ENCODE data around the gene ASTL. TPM values are rescaled to one million over a fixed set of nuclear protein-coding genes. Genes with fewer than 3 reads are reported as not detected.

The ASTL gene
- total RNA-seq = not detected in 2 replicates

GRCh38 chr2:96138179-96139145, at the start of gene ASTL:
TSS of gene ASTL (minus strand) at chr2:96138502. CDS start at chr2:96138436, 66 bp downstream.

DNA sequence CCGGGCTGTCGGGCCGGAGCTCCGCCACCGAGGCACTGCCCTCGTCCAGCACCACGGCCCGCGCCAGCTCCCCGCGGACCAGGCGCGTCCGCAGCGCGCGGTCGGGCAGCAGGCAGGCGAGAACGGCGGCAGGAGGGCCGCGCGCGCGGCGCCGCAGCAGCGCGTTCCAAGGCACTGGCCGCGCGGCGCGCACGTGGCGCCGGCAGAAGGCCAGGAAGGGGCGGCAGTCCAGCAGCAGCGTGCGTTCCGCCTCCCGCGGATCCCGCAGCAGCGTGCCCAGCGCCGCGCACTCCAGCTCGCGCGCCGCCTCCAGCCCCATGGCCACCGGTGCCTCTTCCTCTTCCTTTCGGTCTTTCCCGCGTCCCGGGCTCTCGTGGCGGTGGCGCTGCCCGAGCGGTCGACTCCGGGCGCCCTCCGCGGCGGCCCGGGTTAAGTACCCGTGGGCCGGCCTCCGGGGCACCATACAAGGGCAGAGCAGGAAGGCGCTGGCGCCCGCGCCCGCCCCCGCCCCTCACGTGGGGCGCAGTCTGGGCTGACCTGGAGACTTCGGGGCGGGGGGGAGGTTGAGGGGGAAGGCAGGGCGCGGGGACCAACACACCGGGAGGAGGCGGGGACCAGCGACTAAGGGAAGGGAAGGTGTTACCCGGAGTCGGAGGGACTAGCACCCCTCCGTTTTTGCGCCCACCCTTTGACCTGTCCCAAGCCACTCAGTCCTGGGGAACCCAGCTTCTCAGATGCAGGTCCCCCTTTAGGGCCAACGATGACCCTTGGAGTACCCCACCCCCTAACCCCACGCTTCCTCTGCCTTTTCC, 6.9 kb upstream of the ASTL start, which contains the start of gene DUSP2:
TSS of gene DUSP2 (minus strand) at position 405 of the 812 bp plus-strand sequence. CDS start at position 319, 86 bp downstream.

DNA sequence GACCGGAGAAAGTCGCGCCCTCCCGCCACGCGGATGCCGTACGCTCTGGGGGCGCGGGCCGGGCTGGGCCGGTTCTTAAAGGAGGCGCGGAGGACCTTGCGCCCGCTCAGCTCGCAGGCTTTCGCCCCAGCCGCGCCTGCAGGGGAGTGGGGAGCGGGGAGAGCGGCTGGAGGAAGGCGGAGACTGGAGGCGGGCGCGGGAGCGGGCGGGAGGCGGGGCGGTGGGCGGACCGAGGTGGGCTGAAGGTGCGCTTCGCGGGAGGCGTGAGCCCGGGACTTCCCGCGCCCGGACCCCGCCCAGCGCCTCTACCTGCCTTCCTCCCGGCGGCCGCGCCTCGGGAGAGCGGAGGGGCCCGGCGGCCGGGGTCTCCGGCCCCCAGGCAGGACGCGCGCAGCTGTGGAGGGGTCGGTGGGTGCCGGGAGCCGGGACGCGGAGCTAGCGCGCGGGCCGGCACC, 21.9 kb downstream of the ASTL start, which contains the start of gene ADRA2B:
TSS of gene ADRA2B (minus strand) at position 148 of the 455 bp plus-strand sequence. CDS start 422 bp downstream, outside the sequence.

Other genes starting within 250 kb of the ASTL start
- gene ANKRD36C, start 146.7 kb downstream of the ASTL start, total RNA-seq = 6.7 and 7.3 TPM in 2 replicates
- gene GPAT2, start 103.6 kb downstream of the ASTL start, total RNA-seq = 1.4 and 2.8 TPM in 2 replicates
- 0.08 TPM in 1 of 2 replicates, not detected in the other for gene ADRA2B, start 21.9 kb downstream of the ASTL start, total RNA-seq
- gene DUSP2, start 6.9 kb upstream of the ASTL start, total RNA-seq = 14.1 and 14.2 TPM in 2 replicates
- gene STARD7, start 70.3 kb upstream of the ASTL start, total RNA-seq = 75.4 and 120 TPM in 2 replicates
- gene TMEM127, start 127.5 kb upstream of the ASTL start, total RNA-seq = 21.2 and 21.9 TPM in 2 replicates
- gene CIAO1, start 127.7 kb upstream of the ASTL start, total RNA-seq = 74.4 and 78.2 TPM in 2 replicates
- 48.8 and 68.5 TPM in 2 replicates for gene SNRNP200, start 167.0 kb upstream of the ASTL start, total RNA-seq
- gene ITPRIPL1, start 186.8 kb upstream of the ASTL start, total RNA-seq = 0.55 and 1.0 TPM in 2 replicates
- gene NCAPH, start 197.3 kb upstream of the ASTL start, total RNA-seq = 10.9 and 38.8 TPM in 2 replicates

Data from hair follicular keratinocyte (primary cell).